SU-DHL-6 (cell line): ENCODE measurements around the gene ZNF488.

ENCODE experiments used
- H2AFZ ChIP-seq: fragments of 200-600 bp; sonication (generic); 2 replicates; pipeline ENCODE4 v1.6.1; 2014; ENCODE audit warnings: low read depth, mild to moderate bottlenecking, moderate library complexity, mixed read lengths, antibody characterized with exemption, low read length; ENCODE audit not compliant: severe bottlenecking
- H3F3A ChIP-seq: fragments of 200-600 bp; shearing (Covaris generic); 2 replicates; pipeline ENCODE4 v1.6.0; 2016; ENCODE audit warnings: antibody characterized with exemption, mild to moderate bottlenecking; ENCODE audit not compliant: insufficient read depth
- H3K27ac ChIP-seq: fragments of 200-600 bp; sonication (generic); 2 replicates; pipeline ENCODE4 v1.5.1; 2016; ENCODE audit warnings: low read depth, mild to moderate bottlenecking, low read length, moderate library complexity, mixed read lengths
- H3K27me3 ChIP-seq: fragments of 200-600 bp; sonication (generic), shearing (Covaris generic); 2 replicates; pipeline ENCODE4 v1.6.0; 2014; ENCODE audit warnings: mild to moderate bottlenecking, low read length
- H3K36me3 ChIP-seq: fragments of 200-600 bp; sonication (generic); 2 replicates; pipeline ENCODE4 v1.6.1; 2014; ENCODE audit warnings: mild to moderate bottlenecking, low read length, mixed read lengths
- H3K4me2 ChIP-seq: fragments of 300-600, 200-600 bp; shearing (Covaris generic), sonication (generic); 2 replicates; pipeline ENCODE4 v1.6.0; 2014; ENCODE audit warnings: low read length, low read depth, mild to moderate bottlenecking; ENCODE audit not compliant: poor library complexity, severe bottlenecking
- H3K4me3 ChIP-seq: fragments of 200-600 bp; sonication (generic); 2 replicates; pipeline ENCODE4 v1.5.1; 2014; ENCODE audit warnings: antibody characterized with exemption, low read length, mild to moderate bottlenecking, mixed read lengths; ENCODE audit not compliant: insufficient read depth, poor library complexity, severe bottlenecking
- H3K79me2 ChIP-seq: fragments of 200-600 bp; sonication (generic); 2 replicates; pipeline ENCODE4 v1.6.1; 2014; ENCODE audit warnings: mild to moderate bottlenecking, low read length, moderate library complexity; ENCODE audit not compliant: insufficient read depth
- H3K9ac ChIP-seq: fragments of 200-600 bp; sonication (generic); 2 replicates; pipeline ENCODE4 v1.7.0; 2014; ENCODE audit warnings: mild to moderate bottlenecking, low read length
- H3K9me2 ChIP-seq: fragments of 200-600 bp; sonication (generic); replicated peaks from 2 replicates; pipeline ENCODE4 v1.6.1; 2014; ENCODE audit warnings: low read length; ENCODE audit not compliant: insufficient read depth
- H3K9me3 ChIP-seq: fragments of 200-600 bp; sonication (generic); 2 replicates; pipeline ENCODE4 v1.6.1; 2014; ENCODE audit warnings: low read length, mixed read lengths; ENCODE audit not compliant: insufficient read depth
- H4K20me1 ChIP-seq: fragments of 200-600 bp; sonication (generic); 2 replicates; pipeline ENCODE4 v1.6.1; 2014; ENCODE audit warnings: low read depth, mild to moderate bottlenecking, antibody characterized with exemption, low read length, moderate library complexity, mixed read lengths
- CTCF ChIP-seq: fragments of 200-600 bp; sonication (generic); IDR thresholded peaks from one replicate; pipeline ENCODE4 v1.5.1; 2017; ENCODE audit warnings: antibody characterized with exemption, mild to moderate bottlenecking, low read length, moderate library complexity; ENCODE audit not compliant: insufficient read depth, poor library complexity, severe bottlenecking
- EZH2phosphoT487 ChIP-seq: fragments of 200-600 bp; sonication (generic), shearing (Covaris generic); conservative IDR thresholded peaks from 2 replicates; pipeline ENCODE4 v1.6.1; 2018; ENCODE audit warnings: mild to moderate bottlenecking, antibody characterized with exemption, low read length, moderate library complexity, mixed read lengths

Gene ZNF488

GRCh38 chr10:47415520-47416304 lies 31.6 kb upstream of the ZNF488 start:
- no peaks in the 10 kb centered on the region for H3K27me3 ChIP-seq
- no peaks in the 10 kb centered on the region for H3K9me3 ChIP-seq
- H4K20me1 ChIP-seq: no peaks in the 10 kb centered on the region
- H2AFZ ChIP-seq: no peak overlapping the region
- H3K4me2 ChIP-seq: no peak overlapping the region
- H3F3A ChIP-seq: no peaks in the 10 kb centered on the region
- no peak overlapping the region for H3K4me3 ChIP-seq
- no peak overlapping the region for H3K27ac ChIP-seq
- H3K36me3 ChIP-seq: no peaks in the 10 kb centered on the region
- H3K9ac ChIP-seq: no peak overlapping the region
- no peak for TF ChIP-seq CTCF
- TF ChIP-seq EZH2phosphoT487: no peak
- no peaks in the 10 kb centered on the region for H3K79me2 ChIP-seq
- H3K9me2 ChIP-seq: no peaks in the 10 kb centered on the region

- no peak overlapping the region for H3K9ac ChIP-seq
- no peak overlapping the region for H3K4me3 ChIP-seq
- no peak overlapping the region for H3K27ac ChIP-seq
- H3F3A ChIP-seq: no peaks in the 10 kb centered on the region
- no peaks in the 10 kb centered on the region for H3K27me3 ChIP-seq
- H4K20me1 ChIP-seq: no peaks in the 10 kb centered on the region
- no peaks in the 10 kb centered on the region for H3K9me3 ChIP-seq
- H3K36me3 ChIP-seq: no peaks in the 10 kb centered on the region
- H2AFZ ChIP-seq: no peak overlapping the region
- H3K79me2 ChIP-seq: no peaks in the 10 kb centered on the region
- H3K9me2 ChIP-seq: no peaks in the 10 kb centered on the region
- H3K4me2 ChIP-seq: no peak overlapping the region
- TF ChIP-seq CTCF (no peak), EZH2phosphoT487 (no peak)
These were observed 30.8 kb upstream of the ZNF488 start for GRCh38 chr10:47414752-47415519.

GRCh38 chr10:47414227-47414592 lies 30.1 kb upstream of the ZNF488 start:
- Histone ChIP-seq H3K9ac (no peak overlapping the region), H3K79me2 (no peaks in the 10 kb centered on the region), H3F3A (no peaks in the 10 kb centered on the region), H3K36me3 (no peaks in the 10 kb centered on the region), H2AFZ (no peak overlapping the region), H3K4me2 (no peak overlapping the region), H3K4me3 (no peak overlapping the region), H3K27me3 (no peaks in the 10 kb centered on the region), H3K27ac (no peak overlapping the region), H4K20me1 (no peaks in the 10 kb centered on the region), H3K9me2 (no peaks in the 10 kb centered on the region), H3K9me3 (no peaks in the 10 kb centered on the region)
- no peak for TF ChIP-seq EZH2phosphoT487
- no peak for TF ChIP-seq CTCF
